GM18868 (cell line): ENCODE measurements around the gene PTPN12.
"Not testable (repeated sequence)": the region's sequence is repeated elsewhere in the genome, so short reads cannot be mapped to it uniquely, and the experiment has no call there.

Experiments
- ATAC-seq: cut with Tn5 transposase; IDR thresholded peaks from one replicate; pipeline ENCODE4 v1.9.1; 2021; ENCODE audit warnings: mild to moderate bottlenecking, moderate library complexity; ENCODE audit not compliant: unreplicated experiment

Gene PTPN12

GRCh38 chr7:77575187-77575586 lies 38.1 kb downstream of the PTPN12 start:
- no peak for ATAC-seq

DNA sequence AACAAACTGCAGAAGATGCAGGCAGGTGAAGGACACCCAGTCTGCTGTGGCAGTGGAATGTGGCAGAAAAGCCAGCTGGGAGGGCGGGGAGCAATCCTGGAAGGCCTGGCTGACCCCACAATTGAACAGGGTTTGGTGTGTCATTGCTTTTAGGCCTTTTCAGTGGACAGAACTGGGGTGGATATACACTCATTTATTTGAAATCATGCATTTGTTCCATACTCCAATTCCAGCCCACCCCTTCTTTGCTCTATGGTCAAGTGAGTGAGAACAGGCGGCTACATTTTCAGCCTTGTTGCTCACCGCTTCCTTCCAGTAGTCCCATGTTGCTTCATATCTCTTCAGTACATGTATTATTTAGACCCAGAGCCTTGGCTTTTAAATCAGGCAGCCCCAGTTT lies 39.8 kb downstream of the PTPN12 start:
- ATAC-seq = no peak

- ATAC-seq = no peak
Observed at GRCh38 chr7:77579797-77580196, 42.7 kb downstream of the PTPN12 start.

- no peak for ATAC-seq
Observed at GRCh38 chr7:77580762-77581350, 43.8 kb downstream of the PTPN12 start.

- no peak for ATAC-seq
Observed at GRCh38 chr7:77587272-77587671, 50.2 kb downstream of the PTPN12 start.

DNA sequence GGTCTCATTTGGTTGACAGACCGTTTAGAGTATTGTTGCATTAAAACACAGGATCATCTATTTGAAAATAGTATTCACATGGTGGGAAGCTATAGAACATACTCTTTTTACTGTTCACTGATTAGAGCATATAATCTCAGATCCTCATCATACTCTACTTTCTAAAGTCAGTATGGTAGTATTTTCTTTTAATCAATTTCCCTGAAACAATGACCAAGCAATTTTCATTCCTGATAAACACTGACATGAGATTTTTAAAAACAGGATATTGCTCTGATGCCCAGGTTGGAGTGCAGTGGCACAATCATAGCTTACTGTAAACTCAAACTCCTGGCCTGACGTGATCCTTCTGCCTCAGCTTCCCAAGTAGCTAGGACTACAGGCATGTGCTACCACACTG lies 63.9 kb downstream of the PTPN12 start:
- ATAC-seq = no peak

DNA sequence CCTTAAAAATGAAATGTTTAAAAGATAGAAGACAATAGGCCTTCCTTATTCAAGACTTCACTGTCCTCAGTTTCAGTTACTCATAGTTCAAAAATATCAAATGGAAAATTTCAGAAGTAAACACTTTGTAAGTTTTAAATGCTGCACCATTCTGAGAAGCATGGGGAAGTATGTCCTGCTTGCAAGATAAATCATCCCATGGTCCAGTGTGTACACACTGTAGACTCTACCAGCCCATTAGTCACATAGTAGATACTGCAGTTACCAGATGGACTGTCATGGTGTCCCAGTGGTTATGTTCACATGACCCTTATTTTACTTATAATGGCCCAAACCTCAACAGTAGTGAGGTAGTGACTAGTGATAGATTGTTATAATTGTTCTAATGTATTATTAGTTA lies 69.5 kb downstream of the PTPN12 start:
- ATAC-seq = no peak

- ATAC-seq = no peak
Observed at GRCh38 chr7:77619314-77619713, 82.2 kb downstream of the PTPN12 start.

GRCh38 chr7:77626586-77627308 lies 89.7 kb downstream of the PTPN12 start:
- ATAC-seq = no peak

- no peak for ATAC-seq
Observed at GRCh38 chr7:77627309-77627676, 90.2 kb downstream of the PTPN12 start.

GRCh38 chr7:77629797-77630196 lies 92.7 kb downstream of the PTPN12 start:
- no peak for ATAC-seq

DNA sequence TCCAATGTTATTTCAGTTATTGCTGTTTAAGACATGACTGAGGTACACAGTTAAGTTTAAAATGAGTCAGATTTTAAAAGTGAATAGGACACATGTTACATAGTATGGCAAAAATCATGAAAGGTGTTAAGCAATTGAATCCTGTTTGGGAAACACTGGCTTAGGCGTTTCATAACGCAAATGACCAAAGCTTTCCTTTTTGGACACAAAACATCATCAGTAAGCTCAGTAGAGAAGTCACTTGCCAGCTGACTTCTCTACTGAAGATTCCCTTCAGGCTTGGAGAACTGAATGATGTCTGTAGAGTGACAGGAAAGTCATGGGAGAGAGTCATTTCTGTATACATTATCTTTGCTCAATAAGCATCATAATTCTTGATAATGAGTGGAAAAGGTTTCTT lies 94.7 kb downstream of the PTPN12 start:
- ATAC-seq = no peak

- no peak for ATAC-seq
Observed at GRCh38 chr7:77644774-77645173, 107.7 kb downstream of the PTPN12 start.

DNA sequence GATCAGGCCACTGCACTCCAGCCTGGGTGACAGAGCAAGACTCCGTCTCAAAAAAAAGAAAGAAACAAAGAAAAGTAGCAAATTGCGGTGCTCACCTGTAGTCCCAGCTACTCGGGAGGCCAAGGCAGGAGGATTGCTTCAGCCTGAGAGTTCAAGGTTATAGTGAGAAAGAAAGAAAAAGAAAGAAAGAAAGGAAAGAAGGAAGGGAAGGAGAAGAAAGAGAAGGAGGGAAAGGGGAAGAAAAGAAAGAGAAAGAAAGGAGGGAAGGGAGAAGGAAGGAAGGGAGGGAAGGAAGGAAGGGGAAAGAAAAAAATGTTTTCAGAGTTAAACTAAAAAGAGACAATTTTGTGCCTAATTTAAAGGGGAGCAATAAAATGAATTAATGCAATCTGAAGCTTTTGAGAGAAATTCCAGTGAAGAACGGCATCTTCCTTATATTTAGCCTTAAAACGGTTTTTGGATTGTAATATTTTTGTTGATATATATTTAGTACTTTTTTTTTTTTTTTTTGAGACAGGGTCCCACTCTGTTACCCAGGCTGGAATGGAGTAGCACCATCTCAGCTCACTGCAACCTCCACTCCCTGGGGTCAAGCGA lies 111.7 kb downstream of the PTPN12 start:
- ATAC-seq = no peak

GRCh38 chr7:77649716-77650349 lies 112.7 kb downstream of the PTPN12 start:
- no peak for ATAC-seq

- no peak for ATAC-seq
Observed at GRCh38 chr7:77651575-77652162, 114.6 kb downstream of the PTPN12 start.

GRCh38 chr7:77652826-77653225 lies 115.7 kb downstream of the PTPN12 start:
- not testable (repeated sequence) for ATAC-seq

DNA sequence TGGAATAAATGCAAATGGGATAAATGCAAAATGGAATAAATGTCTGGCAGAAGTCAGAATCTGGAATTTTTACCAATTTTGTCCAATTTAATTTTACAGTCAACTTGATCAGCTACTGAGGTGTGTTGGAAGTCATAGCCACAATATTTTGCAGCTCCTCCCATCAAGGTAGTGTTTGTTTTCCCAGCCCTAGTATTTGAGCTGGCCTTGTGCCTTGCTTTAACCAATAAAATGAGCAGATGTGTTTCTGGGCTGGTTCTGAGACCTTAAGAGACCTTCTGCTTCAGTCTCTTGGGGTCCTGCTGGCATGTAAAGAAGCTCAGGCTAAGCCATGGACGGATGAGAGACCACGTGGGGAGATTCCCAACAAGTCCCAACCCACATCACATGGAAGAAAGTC lies 116.5 kb downstream of the PTPN12 start:
- no peak for ATAC-seq

GRCh38 chr7:77655356-77655755 lies 118.3 kb downstream of the PTPN12 start:
- no peak for ATAC-seq

DNA sequence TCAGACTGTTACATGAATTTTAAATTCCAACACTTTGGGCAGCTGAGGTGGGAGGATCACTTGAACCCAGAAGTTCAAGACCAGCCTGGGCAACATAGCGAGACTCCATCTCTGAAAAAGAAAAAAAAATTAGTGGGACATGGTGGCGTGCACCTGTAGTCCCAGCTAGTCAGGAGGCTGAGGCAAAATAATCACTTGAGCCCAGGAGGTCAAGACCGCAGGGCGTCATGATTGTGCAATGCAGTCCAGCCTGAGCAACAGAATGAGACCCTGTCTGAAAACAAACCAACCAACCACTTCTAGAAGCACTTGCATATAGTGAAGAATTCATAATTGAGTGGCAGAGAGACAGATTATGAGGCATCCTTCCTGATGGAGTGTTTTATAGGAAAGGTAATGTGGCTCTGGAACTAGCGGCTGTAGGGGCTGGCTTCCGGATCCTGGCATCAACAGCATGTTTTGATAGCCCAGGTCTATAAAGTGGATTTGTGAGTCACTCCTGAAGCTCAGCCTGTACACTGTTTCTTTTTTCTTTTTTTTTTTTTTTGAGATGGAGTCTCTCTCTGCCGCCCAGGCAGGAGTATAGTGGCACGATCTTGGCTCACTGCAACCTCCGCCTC lies 118.9 kb downstream of the PTPN12 start:
- no peak for ATAC-seq
